ENCODE results near the gene MRPL52.
A peak's percentile ranks its signal among the peaks of the same experiment; 100 is the strongest.

Gene MRPL52

GRCh38 chr14:22852940-22853767, 23.5 kb downstream of the MRPL52 start (continued):
- no peak for TF ChIP-seq INSM2 (tag by site-specific recombination; IDR thresholded peaks at IDR 0.05)
- TF ChIP-seq ZNF548 (tag by site-specific recombination; IDR thresholded peaks at IDR 0.05), result no peak
- TF ChIP-seq ZBTB49 (tag by site-specific recombination; IDR thresholded peaks at IDR 0.05; ENCODE audit: low read depth), result no peak
- peak; percentile 13; the same call in 1 of the 2 replicates for TF ChIP-seq ZNF623 (tag by site-specific recombination; IDR thresholded peaks at IDR 0.05)
- TF ChIP-seq ZSCAN23 (tag by site-specific recombination; IDR thresholded peaks at IDR 0.05), result no peak
- peak; percentile 48; the same call in 1 of the 2 replicates for TF ChIP-seq ZNF692 (tag by site-specific recombination; IDR thresholded peaks at IDR 0.05)
- TF ChIP-seq ZNF473 (tag by site-specific recombination; IDR thresholded peaks at IDR 0.05), result no peak
- TF ChIP-seq ZSCAN30 (tag by site-specific recombination; IDR thresholded peaks at IDR 0.05), result peak; percentile 43; the same call in 1 of the 2 replicates
- no peak for TF ChIP-seq ZNF114 (tag by site-specific recombination; IDR thresholded peaks at IDR 0.05)
- peak; percentile 91 for TF ChIP-seq CTCF (tag by site-specific recombination; IDR thresholded peaks at IDR 0.05)
- TF ChIP-seq ZBTB48 (tag by site-specific recombination; IDR thresholded peaks at IDR 0.05), result peak; percentile 76; the same call in 1 of the 2 replicates
- TF ChIP-seq ZNF292 (tag by site-specific recombination; IDR thresholded peaks at IDR 0.05; ENCODE audit: borderline replicate concordance, low read depth), result no peak
- TF ChIP-seq ZNF792 (tag by site-specific recombination; IDR thresholded peaks at IDR 0.05), result no peak
- no peak for TF ChIP-seq ZNF311 (tag by site-specific recombination; IDR thresholded peaks at IDR 0.05; ENCODE audit: borderline replicate concordance)
- TF ChIP-seq ZNF433 (tag by site-specific recombination; IDR thresholded peaks at IDR 0.05; ENCODE audit: low read depth), result no peak
- no peak for TF ChIP-seq ZNF785 (tag by site-specific recombination; IDR thresholded peaks at IDR 0.05)
- TF ChIP-seq KLF16 (tag by site-specific recombination; IDR thresholded peaks at IDR 0.05), result no peak
- TF ChIP-seq ZNF600 (tag by site-specific recombination; IDR thresholded peaks at IDR 0.05), result peak; percentile 60; the same call in 1 of the 2 replicates
- TF ChIP-seq BCL6B (tag by site-specific recombination; IDR thresholded peaks at IDR 0.05), result no peak
- TF ChIP-seq ZNF398 (tag by site-specific recombination; IDR thresholded peaks at IDR 0.05), result 0 out of 2 replicates have a peak, but pooled peaks have one; percentile 34
- TF ChIP-seq ZNF350 (tag by site-specific recombination; IDR thresholded peaks at IDR 0.05), result no peak
- TF ChIP-seq HOXD13 (CRISPR knock-in tag; IDR thresholded peaks at IDR 0.05; ENCODE audit: borderline replicate concordance), result no peak
- TF ChIP-seq ZNF394 (tag by site-specific recombination; IDR thresholded peaks at IDR 0.05; ENCODE audit: borderline replicate concordance), result peak; percentile 36; the same call in 1 of the 2 replicates
- no peak for TF ChIP-seq ZNF776 (tag by site-specific recombination; IDR thresholded peaks at IDR 0.05; ENCODE audit: borderline replicate concordance)
- TF ChIP-seq KLF9 (tag by site-specific recombination; IDR thresholded peaks at IDR 0.05; ENCODE audit: low read depth), result no peak; the same call in 1 of the 2 replicates
- TF ChIP-seq ZNF174 (tag by site-specific recombination; IDR thresholded peaks at IDR 0.05), result no peak
- TF ChIP-seq ZNF324 (tag by site-specific recombination; IDR thresholded peaks at IDR 0.05), result no peak
